HEK293T (cell line): ENCODE measurements around the gene SLC9A7.

Experiments
- FOXA1 ChIP-seq: fragments of 450-650 bp; IDR thresholded peaks from 2 replicates; pipeline ENCODE4 v1.6.1; 2016; ENCODE audit warnings: mild to moderate bottlenecking
- LEF1 ChIP-seq: fragments of 450-650 bp; IDR thresholded peaks from 2 replicates; pipeline ENCODE4 v1.6.1; 2017; ENCODE audit warnings: mild to moderate bottlenecking, borderline replicate concordance
- SP1 ChIP-seq: fragments of 450-650 bp; IDR thresholded peaks from 2 replicates; pipeline ENCODE4 v1.6.1; 2017
- SUZ12 ChIP-seq: fragments of 450-650 bp; IDR thresholded peaks from 2 replicates; pipeline ENCODE4 v1.6.1; 2016; ENCODE audit warnings: mild to moderate bottlenecking
- TARDBP ChIP-seq: fragments of 450-650 bp; IDR thresholded peaks from 2 replicates; pipeline ENCODE4 v1.6.1; 2016
- TF ChIP-seq, protein P1 (sequence below): fragments of 450-650 bp; IDR thresholded peaks from 2 replicates; pipeline ENCODE4 v1.6.1; 2016

DNA sequence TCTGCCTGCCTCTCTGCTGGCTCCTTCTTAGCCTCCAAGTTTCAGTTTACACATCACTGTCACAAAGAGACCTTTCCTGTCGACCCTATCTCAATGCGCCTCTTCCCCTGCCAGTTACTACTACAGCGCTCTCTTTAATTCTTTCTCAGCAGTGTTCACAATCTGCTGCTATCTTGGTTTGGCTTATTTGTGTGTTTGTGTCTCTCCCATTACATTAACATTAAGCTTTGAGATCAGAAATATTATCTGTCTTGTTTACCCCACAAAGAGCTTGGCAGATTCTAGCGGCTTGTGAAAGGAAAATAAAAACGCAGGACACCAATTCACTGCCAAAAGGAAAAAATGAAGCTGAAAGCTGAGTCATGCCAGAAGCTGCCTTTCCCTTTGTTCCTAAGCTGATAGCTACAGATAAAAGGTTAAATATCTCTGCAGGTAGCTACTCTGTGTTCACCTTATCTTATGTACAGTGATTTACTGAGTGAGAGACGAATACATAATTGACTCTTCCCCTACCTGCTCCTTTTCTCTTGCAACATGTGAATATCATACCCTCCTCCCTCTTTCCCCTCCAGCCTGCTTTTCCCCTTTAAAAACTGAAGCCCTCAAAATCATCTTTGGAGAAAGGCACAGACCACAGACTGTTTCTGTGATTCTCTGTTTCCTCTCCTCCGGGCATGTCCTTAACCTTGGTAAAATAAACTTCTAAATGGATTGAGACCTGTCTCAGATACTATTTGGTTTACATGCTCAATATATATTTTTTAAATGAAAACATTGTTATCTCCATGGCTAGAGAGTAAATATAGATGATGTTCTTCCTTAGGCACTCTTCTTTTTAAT is 19.3 kb upstream of the SLC9A7 start:
- TF ChIP-seq SP1: no peak
- no peak for TF ChIP-seq LEF1
- TF ChIP-seq SUZ12: no peak
- TF ChIP-seq TARDBP: no peak
- TF ChIP-seq, protein P1, sequence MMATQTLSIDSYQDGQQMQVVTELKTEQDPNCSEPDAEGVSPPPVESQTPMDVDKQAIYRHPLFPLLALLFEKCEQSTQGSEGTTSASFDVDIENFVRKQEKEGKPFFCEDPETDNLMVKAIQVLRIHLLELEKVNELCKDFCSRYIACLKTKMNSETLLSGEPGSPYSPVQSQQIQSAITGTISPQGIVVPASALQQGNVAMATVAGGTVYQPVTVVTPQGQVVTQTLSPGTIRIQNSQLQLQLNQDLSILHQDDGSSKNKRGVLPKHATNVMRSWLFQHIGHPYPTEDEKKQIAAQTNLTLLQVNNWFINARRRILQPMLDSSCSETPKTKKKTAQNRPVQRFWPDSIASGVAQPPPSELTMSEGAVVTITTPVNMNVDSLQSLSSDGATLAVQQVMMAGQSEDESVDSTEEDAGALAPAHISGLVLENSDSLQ: no peak
- TF ChIP-seq FOXA1: no peak
